BJ (cell line): ENCODE data around the gene OR2AT4. TPM values are rescaled to one million over a fixed set of nuclear protein-coding genes. Genes with fewer than 3 reads are reported as not detected.
"Not testable (repeated sequence)": the region's sequence is repeated elsewhere in the genome, so short reads cannot be mapped to it uniquely, and the experiment has no call there.

Experiments used
- CTCF ChIA-PET: fragments of 350-600 bp; formaldehyde crosslinking; extraction: SDS; loops from one replicate; lab custom pipeline; 2021; ENCODE audit warnings: antibody characterized with exemption, inconsistent platforms; lab: Yijun Ruan, JAX
- POLR2A ChIA-PET: fragments of 300-600 bp; sonication (Branson Sonifier 250); formaldehyde crosslinking; extraction: SDS; loops from one replicate; lab custom pipeline; 2021; ENCODE audit warnings: antibody characterized with exemption; lab: Charles Lee
- DNase-seq: peaks from one replicate; pipeline ENCODE4 v3.0.0-alpha.2; 2011; ENCODE audit warnings: low read depth
- H3K27me3 ChIP-seq: 2 replicates; pipeline ENCODE4 v1.6.0; 2011; ENCODE audit warnings: low read length; ENCODE audit not compliant: control insufficient read depth, insufficient read depth
- H3K36me3 ChIP-seq: 2 replicates; pipeline ENCODE4 v1.5.1; 2011; ENCODE audit warnings: low read length; ENCODE audit not compliant: control insufficient read depth, insufficient read depth
- H3K4me3 ChIP-seq: 2 replicates; pipeline ENCODE4 v1.5.1; 2011; ENCODE audit warnings: low read depth, mild to moderate bottlenecking, control low read depth, low read length
- CTCF ChIP-seq: IDR thresholded peaks from 2 replicates; pipeline ENCODE4 v1.5.1; 2011; ENCODE audit warnings: low read depth, mild to moderate bottlenecking, control low read depth, inconsistent platforms, low read length, moderate library complexity; ENCODE audit not compliant: insufficient read depth
- polyA plus RNA-seq: library from polyadenylated mRNA; depleted of rRNA; stranded (reverse); fragments of >200 nt; gene quantifications from 2 replicates; pipeline ENCODE4 v1.2.3, GENCODE V29; 2011

OR2AT4 gene
- polyA plus RNA-seq, 1 experiment, result not detected

GRCh38 chr11:75047191-75047590 lies 49.5 kb downstream of the OR2AT4 start:
- H3K4me3 ChIP-seq, result no peak overlapping the region
- ChIA-PET CTCF (interaction anchor here (4.5 kb wide), 1 partner anchor 16 kb away, joined by 19 read pairs; no protein-coding TSS in a partner anchor), POLR2A (no interaction called here)
- H3K36me3 ChIP-seq, result no peaks in the 10 kb centered on the region
- no peak for DNase-seq
- H3K27me3 ChIP-seq, result peaks cover 7% of the 10 kb centered on the region; the same call in 1 of the 2 replicates
- TF ChIP-seq CTCF, result no peak

DNA sequence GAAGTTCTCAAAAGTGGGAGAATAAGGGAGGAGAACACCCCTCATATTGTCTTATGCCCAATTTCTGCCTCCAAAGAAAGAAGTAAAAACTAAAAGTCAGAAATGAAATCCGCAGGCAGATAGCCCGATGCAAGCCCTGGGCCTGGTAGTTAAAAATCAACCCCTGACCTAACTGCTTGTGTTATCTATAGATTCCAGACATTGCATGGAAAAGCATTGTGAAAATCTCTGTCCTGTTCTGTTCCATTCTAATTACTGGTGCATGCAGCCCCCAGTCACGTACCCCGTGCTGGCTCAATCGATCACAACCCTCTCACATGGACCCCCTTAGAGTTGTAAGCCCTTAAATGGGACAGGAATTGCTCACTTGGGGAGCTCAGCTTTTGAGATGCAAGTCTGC lies 50.0 kb downstream of the OR2AT4 start:
- CTCF ChIA-PET, result interaction anchor here (1.6 to 4.5 kb wide), 2 partner anchors 11 to 15 kb away, joined by 3 to 19 read pairs; no protein-coding TSS in a partner anchor
- H3K27me3 ChIP-seq, H3K36me3 ChIP-seq, DNase-seq, POLR2A ChIA-PET, H3K4me3 ChIP-seq: not testable (repeated sequence)

- DNase-seq, POLR2A ChIA-PET, CTCF ChIA-PET, H3K27me3 ChIP-seq, H3K4me3 ChIP-seq, H3K36me3 ChIP-seq: not testable (repeated sequence)
These were observed 52.1 kb downstream of the OR2AT4 start for GRCh38 chr11:75044381-75045170.

DNA sequence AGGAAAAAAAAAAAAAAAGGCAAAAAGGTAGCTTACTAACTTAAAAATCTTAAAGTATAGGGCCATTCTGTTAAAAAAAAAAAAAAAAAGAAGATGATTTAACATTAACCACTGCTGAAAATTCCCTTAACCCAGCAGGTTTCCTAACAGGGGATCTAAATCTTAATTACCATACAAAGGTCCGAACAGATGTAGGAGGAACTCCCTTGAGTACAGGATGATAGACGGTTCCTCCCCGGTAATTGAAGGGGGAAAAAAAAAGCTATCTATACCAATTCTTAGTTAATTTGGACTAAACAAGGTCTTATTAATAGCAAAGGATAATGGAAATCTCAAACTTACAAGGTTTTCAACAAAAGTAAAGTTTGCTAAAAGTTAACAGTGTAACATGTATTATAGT lies 54.9 kb downstream of the OR2AT4 start:
- H3K4me3 ChIP-seq, POLR2A ChIA-PET, H3K27me3 ChIP-seq, CTCF ChIA-PET, DNase-seq, H3K36me3 ChIP-seq: not testable (repeated sequence)

DNA sequence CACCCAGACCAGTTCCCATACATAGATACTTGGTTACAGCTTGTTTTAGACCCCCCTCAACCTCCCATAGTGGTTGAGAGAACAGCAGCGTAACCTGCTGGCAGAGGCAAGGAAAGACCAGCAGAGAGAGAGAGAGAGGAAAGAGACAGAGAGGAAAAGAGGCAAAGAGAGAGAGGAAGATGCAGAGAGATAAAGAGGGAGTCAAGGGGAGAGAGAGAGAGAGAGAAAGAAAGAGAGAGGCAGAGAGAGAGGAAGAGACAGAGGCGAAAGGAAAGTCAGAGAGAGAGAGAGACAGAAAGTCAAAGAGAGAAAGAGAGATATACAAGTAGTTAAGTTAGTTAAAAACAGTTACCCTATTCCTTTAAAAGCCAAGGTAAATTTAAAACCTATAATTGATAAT lies 55.4 kb downstream of the OR2AT4 start:
- CTCF ChIA-PET, result no interaction called here
- no peak overlapping the region for H3K4me3 ChIP-seq
- DNase-seq, result no peak
- H3K27me3 ChIP-seq, result peaks cover 3% of the 10 kb centered on the region; the same call in 1 of the 2 replicates
- TF ChIP-seq CTCF, result no peak
- no peaks in the 10 kb centered on the region for H3K36me3 ChIP-seq
- POLR2A ChIA-PET, result no interaction called here

DNA sequence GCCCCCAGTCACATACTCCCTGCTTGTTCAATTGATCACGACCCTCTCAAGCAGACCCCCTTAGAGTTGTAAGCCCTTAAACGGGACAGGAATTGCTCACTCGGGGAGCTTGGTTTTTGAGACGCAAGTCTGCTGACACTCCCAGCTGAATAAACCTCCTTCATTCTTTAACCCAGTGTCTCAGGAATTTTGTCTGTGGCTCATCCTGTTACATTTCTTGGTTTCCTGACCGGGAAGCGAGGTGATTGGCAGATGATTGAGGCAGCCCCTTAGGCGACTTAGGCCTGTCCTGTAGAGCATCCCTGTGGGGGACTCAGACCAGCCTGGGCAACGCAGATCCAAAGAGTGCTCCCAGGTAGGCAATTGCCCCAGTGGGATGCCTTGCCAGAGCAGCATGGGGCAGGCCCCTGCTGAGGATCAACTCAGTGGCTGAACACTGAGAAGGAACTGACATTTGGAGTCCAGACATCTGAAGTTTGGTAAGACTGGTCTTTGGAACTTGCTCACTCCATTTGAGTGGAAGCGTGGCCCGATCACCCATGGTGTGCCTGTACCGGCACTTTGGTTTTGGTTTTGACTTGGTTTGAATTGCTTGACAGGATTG lies 56.4 kb downstream of the OR2AT4 start:
- Histone ChIP-seq H3K36me3 (no peaks in the 10 kb centered on the region), H3K27me3 (peaks cover 3% of the 10 kb centered on the region; the same call in 1 of the 2 replicates), H3K4me3 (no peak overlapping the region)
- no peak for DNase-seq
- POLR2A ChIA-PET, result no interaction called here
- CTCF ChIA-PET, result no interaction called here
- no peak for TF ChIP-seq CTCF
